Measurements from ENCODE around the gene TNNT1.

Gene TNNT1

DNA sequence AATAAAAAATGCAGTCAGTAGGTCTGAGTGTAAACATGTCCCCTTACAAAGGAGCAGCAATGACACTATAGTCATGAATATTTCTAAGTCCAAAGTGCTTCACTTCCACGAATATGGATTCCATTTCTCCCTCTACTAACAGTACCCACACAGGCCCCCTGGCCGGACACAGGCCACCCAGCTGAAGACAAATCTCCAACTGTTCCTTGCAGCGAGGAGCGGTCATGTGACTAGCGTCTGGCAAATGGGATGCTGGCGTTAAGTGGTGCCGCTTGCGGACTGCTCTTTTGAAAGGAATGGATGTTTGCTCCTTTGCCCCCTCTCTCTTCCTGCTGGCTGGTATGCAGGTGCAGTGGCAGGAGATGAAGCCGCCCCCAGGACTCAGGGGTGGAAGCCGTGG, 47.7 kb downstream of the TNNT1 start:
- TF ChIP-seq, protein P1, sequence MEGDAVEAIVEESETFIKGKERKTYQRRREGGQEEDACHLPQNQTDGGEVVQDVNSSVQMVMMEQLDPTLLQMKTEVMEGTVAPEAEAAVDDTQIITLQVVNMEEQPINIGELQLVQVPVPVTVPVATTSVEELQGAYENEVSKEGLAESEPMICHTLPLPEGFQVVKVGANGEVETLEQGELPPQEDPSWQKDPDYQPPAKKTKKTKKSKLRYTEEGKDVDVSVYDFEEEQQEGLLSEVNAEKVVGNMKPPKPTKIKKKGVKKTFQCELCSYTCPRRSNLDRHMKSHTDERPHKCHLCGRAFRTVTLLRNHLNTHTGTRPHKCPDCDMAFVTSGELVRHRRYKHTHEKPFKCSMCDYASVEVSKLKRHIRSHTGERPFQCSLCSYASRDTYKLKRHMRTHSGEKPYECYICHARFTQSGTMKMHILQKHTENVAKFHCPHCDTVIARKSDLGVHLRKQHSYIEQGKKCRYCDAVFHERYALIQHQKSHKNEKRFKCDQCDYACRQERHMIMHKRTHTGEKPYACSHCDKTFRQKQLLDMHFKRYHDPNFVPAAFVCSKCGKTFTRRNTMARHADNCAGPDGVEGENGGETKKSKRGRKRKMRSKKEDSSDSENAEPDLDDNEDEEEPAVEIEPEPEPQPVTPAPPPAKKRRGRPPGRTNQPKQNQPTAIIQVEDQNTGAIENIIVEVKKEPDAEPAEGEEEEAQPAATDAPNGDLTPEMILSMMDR (conservative IDR thresholded peaks at IDR 0.05; ENCODE audit: low read length) = no peak
- TF ChIP-seq EZH2phosphoT487 (IDR thresholded peaks at IDR 0.05; ENCODE audit: borderline replicate concordance) = no peak
- no peaks in the 10 kb centered on the region for H4K20me1 ChIP-seq (ENCODE audit: insufficient read depth, low read length, poor library complexity, severe bottlenecking)

DNA sequence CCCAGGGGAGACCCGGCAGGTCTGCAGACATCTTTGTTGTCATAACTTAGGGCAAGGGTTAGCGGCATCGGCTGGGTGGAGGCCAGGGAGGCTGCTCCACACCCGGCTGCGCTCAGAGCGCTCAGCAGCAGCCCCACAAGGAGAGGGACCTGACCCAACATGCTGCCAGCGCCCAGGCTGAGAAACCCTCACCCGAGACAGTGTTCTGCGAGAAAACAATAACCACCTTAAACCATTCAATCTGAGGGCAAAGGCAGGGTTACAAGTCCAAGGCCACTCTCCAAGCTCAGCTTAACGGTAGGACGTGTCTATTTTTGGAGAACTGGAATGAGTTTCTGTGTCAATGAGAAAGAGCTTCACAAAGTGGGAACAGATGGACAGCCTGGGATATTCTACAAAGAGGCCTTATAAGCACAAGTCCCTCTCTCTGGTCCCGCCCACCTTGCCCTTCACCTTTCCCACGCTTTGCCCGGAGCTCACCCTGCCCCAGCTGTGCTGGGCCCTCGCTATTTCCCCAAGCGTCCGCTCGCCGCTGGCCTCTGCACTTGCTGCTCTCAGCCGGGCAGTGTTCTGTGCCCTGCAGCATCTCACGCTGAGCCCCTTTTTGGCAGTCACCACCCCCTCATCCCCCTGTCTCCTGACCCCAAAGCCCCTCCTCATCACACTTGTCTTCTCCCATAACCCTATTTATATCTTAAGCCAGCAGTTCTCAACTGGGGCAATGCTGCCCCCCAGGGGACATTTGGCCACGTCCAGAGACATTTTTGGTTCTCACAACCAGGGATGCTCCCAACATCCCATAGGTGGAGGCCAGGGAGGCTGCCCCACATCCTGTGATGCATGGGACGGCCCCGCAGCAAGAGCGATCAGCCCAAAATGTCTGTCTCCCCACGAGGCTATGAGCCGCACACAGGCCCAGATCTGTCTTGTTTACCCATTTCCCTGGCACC, 49.2 kb downstream of the TNNT1 start:
- Histone ChIP-seq H3K9me2 (replicated peaks; ENCODE audit: low read depth, low read length) (no peaks in the 10 kb centered on the region), H3F3A (ENCODE audit: low read depth) (no peaks in the 10 kb centered on the region), H2AFZ (ENCODE audit: low read length) (no peak overlapping the region), H3K4me3 (ENCODE audit: low read length, poor library complexity, severe bottlenecking) (no peak overlapping the region), H3K4me1 (ENCODE audit: insufficient read depth, low read length, poor library complexity, severe bottlenecking) (no peaks in the 10 kb centered on the region), H3K36me3 (ENCODE audit: insufficient read depth, low read length) (peaks cover 15% of the 10 kb centered on the region; the same call in 1 of the 2 replicates), H4K20me1 (ENCODE audit: insufficient read depth, low read length, poor library complexity, severe bottlenecking) (no peaks in the 10 kb centered on the region), H3K79me2 (ENCODE audit: insufficient read depth, low read length) (no peaks in the 10 kb centered on the region), H3K4me2 (ENCODE audit: low read depth, low read length, poor library complexity, severe bottlenecking) (no peak overlapping the region), H3K9ac (ENCODE audit: low read depth, low read length, poor library complexity, severe bottlenecking) (no peak overlapping the region), H3K9me3 (ENCODE audit: insufficient read depth, low read depth, low read length) (no peaks in the 10 kb centered on the region), H3K27me3 (ENCODE audit: insufficient read depth, low read length, poor library complexity, severe bottlenecking) (no peaks in the 10 kb centered on the region)
- TF ChIP-seq, protein P1 (conservative IDR thresholded peaks at IDR 0.05; ENCODE audit: low read length) = peak; percentile 40
- TF ChIP-seq EZH2phosphoT487 (IDR thresholded peaks at IDR 0.05; ENCODE audit: borderline replicate concordance) = no peak

More for the DNA sequence above, 47.7 kb downstream of the TNNT1 start:
- no peaks in the 10 kb centered on the region for H3K27me3 ChIP-seq (ENCODE audit: insufficient read depth, low read length, poor library complexity, severe bottlenecking)
- H3K4me1 ChIP-seq (ENCODE audit: insufficient read depth, low read length, poor library complexity, severe bottlenecking) = no peaks in the 10 kb centered on the region
- H3F3A ChIP-seq (ENCODE audit: low read depth) = no peaks in the 10 kb centered on the region
- no peak overlapping the region for H3K9ac ChIP-seq (ENCODE audit: low read depth, low read length, poor library complexity, severe bottlenecking)
- no peak overlapping the region for H3K4me3 ChIP-seq (ENCODE audit: low read length, poor library complexity, severe bottlenecking)
- no peaks in the 10 kb centered on the region for H3K9me3 ChIP-seq (ENCODE audit: insufficient read depth, low read depth, low read length)
- no peak overlapping the region for H3K4me2 ChIP-seq (ENCODE audit: low read depth, low read length, poor library complexity, severe bottlenecking)
- H3K79me2 ChIP-seq (ENCODE audit: insufficient read depth, low read length) = 0 out of 2 replicates have a peak, but pooled peaks cover 2% of the 10 kb centered on the region
- H3K9me2 ChIP-seq (replicated peaks; ENCODE audit: low read depth, low read length) = no peaks in the 10 kb centered on the region
- H3K36me3 ChIP-seq (ENCODE audit: insufficient read depth, low read length) = peaks cover 14% of the 10 kb centered on the region; the same call in 1 of the 2 replicates
- H2AFZ ChIP-seq (ENCODE audit: low read length) = no peak overlapping the region

DNA sequence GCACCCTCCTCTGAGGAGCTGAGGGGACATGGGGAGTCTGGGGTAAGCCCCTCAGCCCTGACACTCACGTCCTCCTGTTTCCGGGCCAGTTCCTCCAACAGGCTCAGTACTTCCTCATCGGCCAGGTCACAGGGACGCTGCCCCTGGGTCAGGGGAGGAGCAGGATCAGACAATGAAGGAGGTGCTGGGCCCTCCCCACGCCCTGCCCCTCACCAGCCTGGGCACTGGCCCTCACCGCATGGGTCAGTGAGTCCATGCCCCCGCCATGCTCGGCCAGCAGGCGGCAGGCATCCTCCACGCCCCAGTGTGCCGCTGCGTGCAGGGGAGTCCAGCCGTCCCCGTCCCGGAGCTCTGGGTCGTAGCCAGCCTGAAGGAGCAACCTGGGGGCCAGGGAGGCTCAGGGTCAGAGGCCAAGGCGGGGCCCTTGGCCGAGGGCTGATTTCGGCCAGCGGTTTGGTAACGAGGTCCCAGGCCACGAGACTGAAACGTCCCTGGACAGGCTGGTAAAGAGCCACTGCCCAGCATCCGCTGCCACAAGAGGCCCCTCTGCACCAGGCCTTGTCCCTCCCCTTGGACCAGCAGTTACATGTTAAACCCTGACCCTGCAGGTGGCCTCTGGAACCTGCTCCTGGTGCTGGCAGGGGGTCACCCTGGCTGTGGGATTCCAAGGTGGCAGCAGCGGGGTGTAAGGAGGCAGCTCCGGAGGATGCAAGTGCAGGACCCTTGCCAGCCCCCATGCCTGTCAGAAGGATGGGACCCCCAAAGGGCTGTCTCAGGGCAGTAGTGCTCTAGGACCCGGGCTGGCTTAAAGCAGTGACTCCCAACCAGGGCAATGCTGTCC, 50.1 kb downstream of the TNNT1 start:
- Histone ChIP-seq H2AFZ (ENCODE audit: low read length) (no peak overlapping the region), H3K4me1 (ENCODE audit: insufficient read depth, low read length, poor library complexity, severe bottlenecking) (no peaks in the 10 kb centered on the region), H3K9me3 (ENCODE audit: insufficient read depth, low read depth, low read length) (no peaks in the 10 kb centered on the region), H3K9ac (ENCODE audit: low read depth, low read length, poor library complexity, severe bottlenecking) (no peak overlapping the region), H4K20me1 (ENCODE audit: insufficient read depth, low read length, poor library complexity, severe bottlenecking) (no peaks in the 10 kb centered on the region), H3K9me2 (replicated peaks; ENCODE audit: low read depth, low read length) (no peaks in the 10 kb centered on the region), H3K4me3 (ENCODE audit: low read length, poor library complexity, severe bottlenecking) (no peak overlapping the region), H3K36me3 (ENCODE audit: insufficient read depth, low read length) (peaks cover 19% of the 10 kb centered on the region; the same call in 1 of the 2 replicates), H3K79me2 (ENCODE audit: insufficient read depth, low read length) (no peaks in the 10 kb centered on the region), H3K27me3 (ENCODE audit: insufficient read depth, low read length, poor library complexity, severe bottlenecking) (no peaks in the 10 kb centered on the region), H3K4me2 (ENCODE audit: low read depth, low read length, poor library complexity, severe bottlenecking) (no peak overlapping the region), H3F3A (ENCODE audit: low read depth) (no peaks in the 10 kb centered on the region)
- TF ChIP-seq EZH2phosphoT487 (IDR thresholded peaks at IDR 0.05; ENCODE audit: borderline replicate concordance) = no peak
- TF ChIP-seq, protein P1 (conservative IDR thresholded peaks at IDR 0.05; ENCODE audit: low read length) = no peak

All from Loucy (cell line).